ENCODE measurements around the gene SEMA3C.

Gene SEMA3C

DNA sequence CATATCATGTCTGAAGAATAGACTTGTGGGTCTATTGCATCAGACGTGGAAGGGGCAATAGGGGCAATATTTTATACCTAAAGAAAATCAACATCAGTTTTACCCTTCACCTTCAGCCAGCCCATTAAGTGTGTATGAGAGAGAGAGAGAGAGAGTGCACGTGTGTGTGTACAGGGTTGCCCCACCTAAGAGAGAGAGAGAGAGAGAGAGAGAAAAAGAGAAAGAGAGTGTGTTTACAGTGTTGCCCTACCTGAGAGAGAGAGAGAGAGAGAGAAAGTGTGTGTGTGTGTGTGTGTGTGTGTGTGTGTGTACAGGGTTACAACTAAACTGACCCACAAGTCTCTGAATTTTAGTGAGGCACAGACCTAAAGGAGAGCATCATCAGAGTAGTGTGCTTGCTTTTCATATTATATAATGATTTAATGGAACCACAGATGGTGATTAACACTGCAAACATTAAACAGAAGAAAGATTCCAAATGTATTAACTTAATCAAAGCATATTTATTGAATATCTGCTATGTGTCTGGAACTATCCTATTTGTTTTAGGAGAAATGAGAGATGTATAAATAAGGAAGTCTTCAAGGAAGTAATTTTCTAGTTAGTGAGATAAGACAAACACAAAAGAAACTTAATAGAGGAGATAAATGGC lies 213.6 kb downstream of the SEMA3C start:
- no peak for DNase-seq (ENCODE audit: low read depth in 4 of 4, low spot score in 1 of 4)

DNA sequence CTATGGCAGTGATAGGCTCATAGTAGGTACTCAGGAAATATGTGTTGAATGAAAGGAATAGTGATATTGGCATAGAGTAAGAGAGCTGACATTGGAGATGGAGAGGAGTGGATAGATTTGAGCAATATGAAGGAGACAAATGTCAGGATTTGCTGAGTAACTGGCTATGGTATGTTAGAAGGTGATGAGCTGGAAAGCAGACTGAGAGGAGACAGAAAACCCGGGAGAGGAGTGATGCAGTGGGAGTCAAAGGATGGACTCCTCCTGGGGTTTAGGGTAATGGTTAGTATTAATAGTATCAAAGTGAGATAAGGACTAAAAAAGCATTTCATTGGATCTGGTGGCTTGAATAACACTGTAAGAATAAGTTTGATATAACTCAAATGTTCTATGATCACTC lies 215.6 kb downstream of the SEMA3C start:
- DNase-seq (ENCODE audit: low read depth in 4 of 4, low spot score in 1 of 4), result no peak

DNA sequence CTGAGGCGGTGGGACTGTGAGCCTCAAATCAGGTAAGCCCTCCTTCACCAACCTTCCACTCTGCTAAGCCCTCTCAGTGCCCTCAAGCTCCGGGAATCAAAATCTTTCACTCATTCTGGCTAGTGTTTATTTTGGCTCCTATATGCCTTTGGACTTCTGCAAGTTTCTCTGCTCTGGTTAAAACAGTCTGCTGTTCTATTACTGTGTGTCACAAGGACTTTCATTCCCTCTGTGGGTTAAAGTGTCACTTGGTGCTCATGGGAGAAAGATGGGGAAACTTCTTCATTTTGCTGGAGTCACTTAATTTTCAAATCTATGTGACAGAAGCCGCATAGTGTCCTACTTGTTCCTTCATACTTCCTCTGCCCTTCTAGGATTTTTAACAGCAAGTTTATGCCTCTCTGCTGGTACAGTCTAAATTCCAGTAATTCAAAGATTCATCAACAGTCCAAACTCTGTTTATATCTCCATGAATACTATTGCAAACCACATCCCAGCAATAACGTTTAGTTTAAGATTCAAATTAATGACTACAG lies 219.1 kb downstream of the SEMA3C start:
- no peak for DNase-seq (ENCODE audit: low read depth in 4 of 4, low spot score in 1 of 4)

DNA sequence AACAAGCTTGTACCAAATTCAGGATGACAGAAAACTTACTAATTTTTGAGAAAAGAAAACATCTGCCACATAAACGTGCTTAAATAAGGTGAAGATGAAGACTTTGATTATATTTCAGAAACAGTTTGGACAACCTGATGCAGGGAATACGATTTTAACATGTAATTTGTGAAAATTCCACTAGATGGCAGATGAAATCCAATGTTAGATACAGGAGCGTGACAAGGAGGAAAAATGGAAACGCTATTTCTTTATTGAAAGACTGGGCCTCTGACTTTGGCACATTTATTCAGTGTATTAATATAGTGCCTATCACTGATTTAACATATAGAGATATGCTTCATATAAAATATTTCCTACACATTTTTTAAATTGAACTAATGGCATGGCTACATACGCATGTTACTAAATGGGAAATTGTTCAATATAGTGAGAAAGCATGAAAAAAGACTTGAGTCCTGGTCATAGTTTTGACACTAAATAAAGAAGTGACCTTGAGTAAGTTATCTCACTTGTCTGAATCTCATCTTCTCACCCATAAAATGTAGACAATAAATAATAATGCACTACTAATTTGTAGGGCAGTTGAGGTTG lies 219.7 kb downstream of the SEMA3C start:
- no peak for DNase-seq (ENCODE audit: low read depth in 4 of 4, low spot score in 1 of 4)
